ENCODE data around the gene THAP10. TPM values are rescaled to one million over a fixed set of nuclear protein-coding genes. Genes with fewer than 3 reads are reported as not detected.
A peak's percentile ranks its signal among the peaks of the same experiment; 100 is the strongest.

Gene THAP10
- total and polyA plus RNA-seq, 2 experiments from 2014 or later, result 2.1 to 3.0 TPM

GRCh38 chr15:70892912-70893560 lies 803 bp upstream of the THAP10 start:
- peak overlapping the region; percentile 58 for H3K4me3 ChIP-seq
- H2AFZ ChIP-seq, result peak overlapping the region; percentile 78
- H3K4me1 ChIP-seq (ENCODE audit: insufficient read depth), result no peaks in the 10 kb centered on the region
- peak overlapping the region; percentile 93 for H3K4me2 ChIP-seq
- peak; percentile 63 for DNase-seq (ENCODE audit: low spot score)
- H3K36me3 ChIP-seq (replicated peaks; ENCODE audit: insufficient read depth, low read depth), result no peaks in the 10 kb centered on the region
- no peaks in the 10 kb centered on the region for H3K27me3 ChIP-seq
- H3K9me3 ChIP-seq (ENCODE audit: low read depth), result no peaks in the 10 kb centered on the region
- TF ChIP-seq EZH2 (IDR thresholded peaks at IDR 0.05; ENCODE audit: borderline replicate concordance) (no peak), CTCF (IDR thresholded peaks at IDR 0.05; ENCODE audit: poor library complexity) (peak; percentile 71), EZH2phosphoT487 (IDR thresholded peaks at IDR 0.05; ENCODE audit: low read depth, severe bottlenecking, unreplicated experiment) (no peak)
- no peaks in the 10 kb centered on the region for H4K20me1 ChIP-seq (ENCODE audit: insufficient read depth, poor library complexity, severe bottlenecking)
- no peaks in the 10 kb centered on the region for H3K9me2 ChIP-seq (replicated peaks; ENCODE audit: insufficient read depth)
- H3K27ac ChIP-seq, result peak overlapping the region; percentile 61
- 7% methylated on average over 10 of the region's 10 CpGs for WGBS (ENCODE audit: low lambda C conversion rate, missing lambda C conversion rate)
- no peaks in the 10 kb centered on the region for H3K79me2 ChIP-seq

DNA sequence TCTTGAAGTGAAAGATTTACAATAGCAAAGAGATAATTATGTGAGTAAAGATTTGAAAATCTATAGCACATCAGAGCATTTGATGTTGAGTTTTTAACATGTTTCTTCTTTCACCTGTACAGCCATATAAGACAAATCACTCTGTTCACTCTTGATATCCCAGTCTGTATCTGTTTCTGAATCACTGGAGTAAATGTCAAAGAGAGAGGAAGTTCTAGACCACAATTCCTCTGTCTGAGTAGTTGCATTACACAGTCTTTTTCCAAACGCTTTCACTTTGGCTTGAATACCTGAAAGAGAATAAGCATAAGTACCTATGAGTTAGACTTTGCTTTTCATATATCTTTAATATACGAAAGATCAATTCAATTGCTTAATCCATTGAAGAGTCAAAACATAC lies 9.9 kb downstream of the THAP10 start:
- no peaks in the 10 kb centered on the region for H3K36me3 ChIP-seq (replicated peaks; ENCODE audit: insufficient read depth, low read depth)
- no peak overlapping the region for H3K4me2 ChIP-seq
- no peak overlapping the region for H2AFZ ChIP-seq
- no peak overlapping the region for H3K27ac ChIP-seq
- no peaks in the 10 kb centered on the region for H3K9me3 ChIP-seq (ENCODE audit: low read depth)
- H4K20me1 ChIP-seq (ENCODE audit: insufficient read depth, poor library complexity, severe bottlenecking), result no peaks in the 10 kb centered on the region
- H3K79me2 ChIP-seq, result no peaks in the 10 kb centered on the region
- H3K27me3 ChIP-seq, result no peaks in the 10 kb centered on the region
- TF ChIP-seq EZH2 (IDR thresholded peaks at IDR 0.05; ENCODE audit: borderline replicate concordance) (no peak), EZH2phosphoT487 (IDR thresholded peaks at IDR 0.05; ENCODE audit: low read depth, severe bottlenecking, unreplicated experiment) (no peak), CTCF (IDR thresholded peaks at IDR 0.05; ENCODE audit: poor library complexity) (no peak)
- DNase-seq (ENCODE audit: low spot score), result no peak
- no peaks in the 10 kb centered on the region for H3K4me1 ChIP-seq (ENCODE audit: insufficient read depth)
- 95% methylated on average over 2 of the region's 2 CpGs for WGBS (ENCODE audit: low lambda C conversion rate, missing lambda C conversion rate)
- no peaks in the 10 kb centered on the region for H3K9me2 ChIP-seq (replicated peaks; ENCODE audit: insufficient read depth)
- no peak overlapping the region for H3K4me3 ChIP-seq

- no peak overlapping the region for H3K4me2 ChIP-seq
- no peak for DNase-seq (ENCODE audit: low spot score)
- no peak overlapping the region for H3K27ac ChIP-seq
- no peak overlapping the region for H2AFZ ChIP-seq
- WGBS (ENCODE audit: low lambda C conversion rate, missing lambda C conversion rate), result 85% methylated on average over 2 of the region's 2 CpGs
- no peaks in the 10 kb centered on the region for H4K20me1 ChIP-seq (ENCODE audit: insufficient read depth, poor library complexity, severe bottlenecking)
- no peaks in the 10 kb centered on the region for H3K9me3 ChIP-seq (ENCODE audit: low read depth)
- no peaks in the 10 kb centered on the region for H3K4me1 ChIP-seq (ENCODE audit: insufficient read depth)
- H3K36me3 ChIP-seq (replicated peaks; ENCODE audit: insufficient read depth, low read depth), result no peaks in the 10 kb centered on the region
- H3K4me3 ChIP-seq, result no peak overlapping the region
- H3K9me2 ChIP-seq (replicated peaks; ENCODE audit: insufficient read depth), result no peaks in the 10 kb centered on the region
- TF ChIP-seq EZH2phosphoT487 (IDR thresholded peaks at IDR 0.05; ENCODE audit: low read depth, severe bottlenecking, unreplicated experiment) (no peak), EZH2 (IDR thresholded peaks at IDR 0.05; ENCODE audit: borderline replicate concordance) (no peak), CTCF (IDR thresholded peaks at IDR 0.05; ENCODE audit: poor library complexity) (no peak)
- H3K79me2 ChIP-seq, result no peaks in the 10 kb centered on the region
- no peaks in the 10 kb centered on the region for H3K27me3 ChIP-seq
Observed at GRCh38 chr15:70880781-70881180, 11.5 kb downstream of the THAP10 start.
